ENCODE measurements around the gene YAE1. TPM values are rescaled to one million over a fixed set of nuclear protein-coding genes. Genes with fewer than 3 reads are reported as not detected.

Gene YAE1, protein sequence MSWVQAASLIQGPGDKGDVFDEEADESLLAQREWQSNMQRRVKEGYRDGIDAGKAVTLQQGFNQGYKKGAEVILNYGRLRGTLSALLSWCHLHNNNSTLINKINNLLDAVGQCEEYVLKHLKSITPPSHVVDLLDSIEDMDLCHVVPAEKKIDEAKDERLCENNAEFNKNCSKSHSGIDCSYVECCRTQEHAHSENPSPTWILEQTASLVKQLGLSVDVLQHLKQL
- 10 to 100 TPM; 21.6 to 25.4 (median 23.0) TPM for total RNA-seq (2021; fragmentation: NEBNext Ultra II Directional; extraction: Animal tissue kit (Norgen Biotek cat#: 25700))
- long read RNA-seq, transcript YAE1-201 (3 exons, 899 nt): major isoform, 20 of 26 reads
- long read RNA-seq, partial matches to known transcripts: 0 of 26 reads
- long read RNA-seq, other reads (novel, unspliced or antisense): 4 of 26 reads

DNA sequence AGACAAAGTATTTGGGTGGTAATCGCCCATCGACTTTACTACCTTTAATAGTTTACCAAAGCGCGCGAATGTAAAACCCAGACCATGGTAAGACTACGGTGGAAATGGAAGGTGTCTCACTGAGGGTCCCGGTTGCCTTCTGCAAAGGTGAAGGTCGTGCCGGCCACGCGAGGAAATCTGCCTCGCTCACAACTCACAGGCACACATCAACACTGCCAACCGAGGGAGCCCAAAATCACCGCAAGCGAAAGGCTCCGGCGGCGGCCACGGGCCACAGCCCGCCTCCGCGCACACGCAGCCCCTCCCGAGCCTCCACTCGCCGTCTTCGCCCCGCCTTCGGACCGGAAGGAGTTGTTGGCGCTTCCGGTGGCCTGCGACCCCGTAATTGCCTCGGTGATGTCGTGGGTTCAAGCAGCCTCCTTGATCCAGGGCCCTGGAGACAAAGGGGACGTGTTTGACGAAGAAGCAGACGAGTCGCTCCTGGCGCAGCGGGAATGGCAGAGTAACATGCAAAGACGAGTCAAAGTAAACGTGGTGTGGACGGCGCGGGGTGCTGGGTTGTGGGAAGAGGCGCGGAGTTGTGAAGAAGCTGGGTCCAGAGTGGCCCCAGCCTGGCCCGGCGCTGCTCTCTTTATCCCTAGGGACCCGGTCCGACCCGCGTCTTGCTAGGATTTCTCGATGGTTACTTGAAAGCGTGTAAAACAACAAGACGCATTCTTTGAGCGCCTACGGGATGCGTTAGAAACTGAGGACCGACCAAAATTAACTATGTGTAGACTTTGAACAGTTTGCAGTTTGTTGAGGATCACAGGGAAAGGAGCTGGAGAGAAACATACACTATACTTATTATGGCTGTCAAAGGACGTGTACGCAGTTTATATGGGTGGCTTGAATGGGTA, at the start of gene YAE1:
YAE1 (plus strand) TSS at position 382 of the 899 bp plus-strand sequence; CDS start at position 397, 15 bp downstream.
- peak within 1 kb of the TSS; percentile 89 for H3K27ac Mint-ChIP-seq
- peak within 1 kb of the TSS; percentile 94 for H3K4me3 Mint-ChIP-seq
- H3K27me3 Mint-ChIP-seq (ENCODE audit: insufficient read depth): 0 out of 2 replicates have a peak, but pooled peaks cover 2% of the 10 kb centered on the region
- DNase-seq: peak; percentile 51
- H3K9me3 Mint-ChIP-seq: no peaks in the 10 kb centered on the region
- peaks cover 8% of the 10 kb centered on the region; the same call in 1 of the 2 replicates for H3K36me3 Mint-ChIP-seq (ENCODE audit: low read depth)
- peaks cover 13% of the 10 kb centered on the region for H3K4me1 Mint-ChIP-seq (ENCODE audit: low read depth)
- no peak for TF ChIP-seq CTCF (IDR thresholded peaks at IDR 0.05)

GRCh38 chr7:39516498-39516897, 49.7 kb upstream of the YAE1 start:
- no peaks in the 10 kb centered on the region for H3K9me3 Mint-ChIP-seq

DNA sequence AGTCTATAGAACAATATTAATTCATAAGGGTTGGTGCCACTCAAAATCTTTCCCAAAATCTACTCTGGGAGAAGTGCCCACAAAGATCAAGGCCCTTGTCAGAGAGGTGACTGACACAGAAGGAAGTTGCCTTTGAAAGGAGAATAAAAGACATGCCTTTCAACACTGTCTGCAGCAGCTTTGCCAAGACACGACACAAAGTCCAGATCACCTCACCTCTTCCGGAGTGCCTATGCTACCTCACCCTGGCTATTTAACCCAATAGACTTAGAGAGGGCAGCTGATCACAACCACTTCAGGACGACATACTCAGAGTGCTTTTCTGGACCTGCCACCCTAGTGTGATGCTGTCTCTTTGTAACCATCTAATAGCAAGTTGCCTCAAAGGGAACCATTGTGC, 49.0 kb upstream of the YAE1 start:
- Mint-ChIP-seq H3K36me3 (ENCODE audit: low read depth) (no peaks in the 10 kb centered on the region), H3K27ac (no peak overlapping the region), H3K4me1 (ENCODE audit: low read depth) (no peaks in the 10 kb centered on the region), H3K4me3 (no peak overlapping the region), H3K27me3 (ENCODE audit: insufficient read depth) (peaks cover 28% of the 10 kb centered on the region), H3K9me3 (no peaks in the 10 kb centered on the region)
- no peak for TF ChIP-seq CTCF (IDR thresholded peaks at IDR 0.05)
- DNase-seq: no peak

More at GRCh38 chr7:39516498-39516897, 49.7 kb upstream of the YAE1 start:
- peaks cover 4% of the 10 kb centered on the region for H3K4me1 Mint-ChIP-seq (ENCODE audit: low read depth)
- H3K36me3 Mint-ChIP-seq (ENCODE audit: low read depth): no peaks in the 10 kb centered on the region
- no peak overlapping the region for H3K27ac Mint-ChIP-seq
- no peak for TF ChIP-seq CTCF (IDR thresholded peaks at IDR 0.05)
- no peak overlapping the region for H3K4me3 Mint-ChIP-seq
- peaks cover 28% of the 10 kb centered on the region for H3K27me3 Mint-ChIP-seq (ENCODE audit: insufficient read depth)
- DNase-seq: no peak

GRCh38 chr7:39525926-39526325, 40.3 kb upstream of the YAE1 start:
- Mint-ChIP-seq H3K27ac (no peak overlapping the region), H3K9me3 (no peaks in the 10 kb centered on the region), H3K4me3 (no peak overlapping the region), H3K4me1 (ENCODE audit: low read depth) (peaks cover 19% of the 10 kb centered on the region), H3K27me3 (ENCODE audit: insufficient read depth) (peaks cover 27% of the 10 kb centered on the region), H3K36me3 (ENCODE audit: low read depth) (no peaks in the 10 kb centered on the region)
- TF ChIP-seq CTCF (IDR thresholded peaks at IDR 0.05): no peak
- DNase-seq: no peak

DNA sequence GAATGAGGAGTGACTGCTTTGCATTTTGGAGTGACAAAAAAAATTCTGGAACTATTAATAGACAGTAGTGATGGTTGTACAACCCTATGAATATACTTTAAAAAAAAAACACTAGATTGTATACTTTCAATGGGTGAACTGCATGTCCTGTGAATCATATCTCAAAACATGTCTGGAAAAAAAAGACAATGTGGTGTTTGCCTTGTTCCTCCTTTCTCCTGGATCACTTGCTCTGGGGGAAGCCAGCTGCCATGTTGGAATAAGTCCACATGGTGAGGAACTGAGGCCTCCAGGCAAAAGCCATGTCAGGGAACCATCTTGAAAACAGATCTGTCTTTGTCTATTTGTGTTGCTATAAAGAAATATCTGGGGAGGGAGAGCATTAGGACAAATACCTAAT, 39.5 kb upstream of the YAE1 start:
- Mint-ChIP-seq H3K27ac (no peak overlapping the region), H3K36me3 (ENCODE audit: low read depth) (no peaks in the 10 kb centered on the region), H3K9me3 (no peaks in the 10 kb centered on the region), H3K27me3 (ENCODE audit: insufficient read depth) (peaks cover 31% of the 10 kb centered on the region), H3K4me1 (ENCODE audit: low read depth) (peaks cover 19% of the 10 kb centered on the region), H3K4me3 (no peak overlapping the region)
- DNase-seq: no peak
- no peak for TF ChIP-seq CTCF (IDR thresholded peaks at IDR 0.05)
